IMR-90 (cell line): Measurements from ENCODE around the gene STARD10.

Experiments
- MAFK ChIP-seq: IDR thresholded peaks from 2 replicates; pipeline ENCODE4 v1.6.1; 2012; ENCODE audit warnings: low read depth, low read length, improper control_type of control experiment
- MAZ ChIP-seq: IDR thresholded peaks from 2 replicates; pipeline ENCODE4 v1.6.1; 2012; ENCODE audit warnings: low read depth, mild to moderate bottlenecking, low read length, improper control_type of control experiment, moderate library complexity, borderline replicate concordance
- POLR2A ChIP-seq: IDR thresholded peaks from 2 replicates; pipeline ENCODE4 v1.6.1; 2012; ENCODE audit warnings: mild to moderate bottlenecking, low read depth, low read length
- RAD21 ChIP-seq: IDR thresholded peaks from 2 replicates; pipeline ENCODE4 v1.6.1; 2012; ENCODE audit warnings: low read length, improper control_type of control experiment
- RFX5 ChIP-seq: IDR thresholded peaks from 2 replicates; pipeline ENCODE4 v1.8.0; 2012; ENCODE audit warnings: low read depth, mild to moderate bottlenecking, low read length, moderate library complexity
- TF ChIP-seq, protein P1 (sequence below): conservative IDR thresholded peaks from 2 replicates; pipeline ENCODE4 v1.5.1; 2012; ENCODE audit warnings: mild to moderate bottlenecking, low read depth, low read length, improper control_type of control experiment

- no peak for TF ChIP-seq RAD21
- TF ChIP-seq, protein P1, sequence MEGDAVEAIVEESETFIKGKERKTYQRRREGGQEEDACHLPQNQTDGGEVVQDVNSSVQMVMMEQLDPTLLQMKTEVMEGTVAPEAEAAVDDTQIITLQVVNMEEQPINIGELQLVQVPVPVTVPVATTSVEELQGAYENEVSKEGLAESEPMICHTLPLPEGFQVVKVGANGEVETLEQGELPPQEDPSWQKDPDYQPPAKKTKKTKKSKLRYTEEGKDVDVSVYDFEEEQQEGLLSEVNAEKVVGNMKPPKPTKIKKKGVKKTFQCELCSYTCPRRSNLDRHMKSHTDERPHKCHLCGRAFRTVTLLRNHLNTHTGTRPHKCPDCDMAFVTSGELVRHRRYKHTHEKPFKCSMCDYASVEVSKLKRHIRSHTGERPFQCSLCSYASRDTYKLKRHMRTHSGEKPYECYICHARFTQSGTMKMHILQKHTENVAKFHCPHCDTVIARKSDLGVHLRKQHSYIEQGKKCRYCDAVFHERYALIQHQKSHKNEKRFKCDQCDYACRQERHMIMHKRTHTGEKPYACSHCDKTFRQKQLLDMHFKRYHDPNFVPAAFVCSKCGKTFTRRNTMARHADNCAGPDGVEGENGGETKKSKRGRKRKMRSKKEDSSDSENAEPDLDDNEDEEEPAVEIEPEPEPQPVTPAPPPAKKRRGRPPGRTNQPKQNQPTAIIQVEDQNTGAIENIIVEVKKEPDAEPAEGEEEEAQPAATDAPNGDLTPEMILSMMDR, result no peak
- no peak for TF ChIP-seq RFX5
- no peak for TF ChIP-seq POLR2A
- TF ChIP-seq MAZ, result no peak
- no peak for TF ChIP-seq MAFK
Observed at GRCh38 chr11:72824020-72824419, 30.2 kb upstream of the STARD10 start.
